AG09319 (cell line): ENCODE results near the gene MAD1L1.
"Not testable (repeated sequence)": the region's sequence is repeated elsewhere in the genome, so short reads cannot be mapped to it uniquely, and the experiment has no call there.

Experiments used
- DNase-seq: peaks from one replicate; pipeline ENCODE4 v3.0.0-alpha.2; 2010; ENCODE audit warnings: low read depth; ENCODE audit errors: extremely low read depth
- CTCF ChIP-seq: IDR thresholded peaks from 2 replicates; pipeline ENCODE4 v1.5.1; 2011; ENCODE audit warnings: low read depth, mild to moderate bottlenecking, inconsistent platforms, low read length, moderate library complexity

Gene MAD1L1

GRCh38 chr7:1970895-1971294 lies 261.9 kb downstream of the MAD1L1 start:
- DNase-seq = no peak
- no peak for TF ChIP-seq CTCF

GRCh38 chr7:1970285-1970660 lies 262.5 kb downstream of the MAD1L1 start:
- not testable (repeated sequence) for DNase-seq

GRCh38 chr7:1969459-1970284 lies 263.1 kb downstream of the MAD1L1 start:
- TF ChIP-seq CTCF = no peak
- DNase-seq = no peak

- no peak for DNase-seq
- no peak for TF ChIP-seq CTCF
Measured at GRCh38 chr7:1968397-1969111, 264.2 kb downstream of the MAD1L1 start.

- TF ChIP-seq CTCF = no peak
- DNase-seq = no peak
Measured at GRCh38 chr7:1967512-1968396, 265.0 kb downstream of the MAD1L1 start.

GRCh38 chr7:1966631-1967200 lies 266.0 kb downstream of the MAD1L1 start:
- no peak for TF ChIP-seq CTCF
- no peak for DNase-seq

GRCh38 chr7:1965579-1966294 lies 267.0 kb downstream of the MAD1L1 start:
- TF ChIP-seq CTCF = no peak
- no peak for DNase-seq
